ENCODE results near the gene POLR2I.

- TF ChIP-seq CTCF (optimal IDR thresholded peaks at IDR 0.05 in 1 of 3, IDR thresholded peaks at IDR 0.05 in 1 of 3, conservative IDR thresholded peaks at IDR 0.05 in 1 of 3; ENCODE audit: extremely low read depth in 1 of 3, insufficient read depth in 2 of 3, low read length in 3 of 3) (no peak), EZH2 (IDR thresholded peaks at IDR 0.05; ENCODE audit: low read length) (no peak)
Measured at GRCh38 chr19:36140304-36141038, 25.8 kb upstream of the POLR2I start.
